Kidney capillary endothelial cell (primary cell): ENCODE results near the gene FOXD4.
"Not testable (repeated sequence)": the region's sequence is repeated elsewhere in the genome, so short reads cannot be mapped to it uniquely, and the experiment has no call there.

ENCODE experiments used
- DNase-seq: peaks from one replicate; pipeline ENCODE4 v3.0.0-alpha.2; 2018; ENCODE audit warnings: low spot score

FOXD4 gene

GRCh38 chr9:117995-118467, at the start of gene FOXD4:
Gene FOXD4, minus strand, starts transcription at chr9:118417. Its CDS starts 298 bp downstream, at chr9:118119.
- not testable (repeated sequence) for DNase-seq

- DNase-seq, result not testable (repeated sequence)
Observed at GRCh38 chr9:159871-160270, 41.7 kb upstream of the FOXD4 start.

- DNase-seq, result not testable (repeated sequence)
Observed at GRCh38 chr9:151173-151572, 33.0 kb upstream of the FOXD4 start.

GRCh38 chr9:139880-140279, 21.7 kb upstream of the FOXD4 start:
- DNase-seq, result not testable (repeated sequence)

- not testable (repeated sequence) for DNase-seq
Observed at GRCh38 chr9:117144-117994, 848 bp downstream of the FOXD4 start.

- not testable (repeated sequence) for DNase-seq
Observed at GRCh38 chr9:116239-117077, 1.8 kb downstream of the FOXD4 start.

- not testable (repeated sequence) for DNase-seq
Observed at GRCh38 chr9:115118-115451, 3.1 kb downstream of the FOXD4 start.

GRCh38 chr9:114267-115117, 3.7 kb downstream of the FOXD4 start:
- not testable (repeated sequence) for DNase-seq

GRCh38 chr9:113468-114266, 4.5 kb downstream of the FOXD4 start:
- DNase-seq, result not testable (repeated sequence)

- DNase-seq, result not testable (repeated sequence)
Observed at GRCh38 chr9:112589-113467, 5.4 kb downstream of the FOXD4 start.

GRCh38 chr9:110672-111071, 7.5 kb downstream of the FOXD4 start:
- not testable (repeated sequence) for DNase-seq

- not testable (repeated sequence) for DNase-seq
Observed at GRCh38 chr9:109540-109939, 8.7 kb downstream of the FOXD4 start.

GRCh38 chr9:108742-109495, 9.3 kb downstream of the FOXD4 start:
- not testable (repeated sequence) for DNase-seq

GRCh38 chr9:105991-106390, 12.2 kb downstream of the FOXD4 start:
- not testable (repeated sequence) for DNase-seq

- DNase-seq, result not testable (repeated sequence)
Observed at GRCh38 chr9:100430-100829, 17.8 kb downstream of the FOXD4 start.

- not testable (repeated sequence) for DNase-seq
Observed at GRCh38 chr9:99867-100266, 18.4 kb downstream of the FOXD4 start.

GRCh38 chr9:98775-99174, 19.4 kb downstream of the FOXD4 start:
- DNase-seq, result not testable (repeated sequence)

GRCh38 chr9:94992-95391, 23.2 kb downstream of the FOXD4 start:
- DNase-seq, result not testable (repeated sequence)

- DNase-seq, result not testable (repeated sequence)
Observed at GRCh38 chr9:94323-94722, 23.9 kb downstream of the FOXD4 start.
